Liver (tissue), 3 donors: ENCODE results near the gene CUEDC1.

Experiments
- GABPA ChIP-seq, 2 donors: IDR thresholded peaks in 1 of 2; conservative IDR thresholded peaks in 1 of 2; 2 replicates each; pipeline ENCODE4 v1.6.1; 2016; ENCODE audit warnings: antibody characterized with exemption in 2 of 2, mild to moderate bottlenecking in 1 of 2, moderate library complexity in 1 of 2
- JUND ChIP-seq, 2 donors: IDR thresholded peaks; 2 replicates each; pipeline ENCODE4 v1.6.1; 2016; ENCODE audit warnings: antibody characterized with exemption in 2 of 2
- MAX ChIP-seq: IDR thresholded peaks from 2 replicates; pipeline ENCODE4 v1.6.1; 2016; ENCODE audit warnings: antibody characterized with exemption
- TAF1 ChIP-seq: conservative IDR thresholded peaks from 2 replicates; pipeline ENCODE4 v1.6.1; 2016; ENCODE audit warnings: antibody characterized with exemption, mild to moderate bottlenecking
- YY1 ChIP-seq: IDR thresholded peaks from 2 replicates; pipeline ENCODE4 v1.6.1; 2016; ENCODE audit warnings: antibody characterized with exemption, mild to moderate bottlenecking
- TF ChIP-seq, protein P1 (sequence below): fragments of 150-350 bp; IDR thresholded peaks from 2 replicates; pipeline ENCODE4 v1.5.1; 2017; ENCODE audit warnings: improper control_type of control experiment, low read depth, low read length; ENCODE audit not compliant: missing input control
- TF ChIP-seq, protein P2 (sequence below): IDR thresholded peaks from 2 replicates; pipeline ENCODE4 v1.6.1; 2016; ENCODE audit warnings: antibody characterized with exemption
- donor health status: healthy.
- donor health status: healthy.

DNA sequence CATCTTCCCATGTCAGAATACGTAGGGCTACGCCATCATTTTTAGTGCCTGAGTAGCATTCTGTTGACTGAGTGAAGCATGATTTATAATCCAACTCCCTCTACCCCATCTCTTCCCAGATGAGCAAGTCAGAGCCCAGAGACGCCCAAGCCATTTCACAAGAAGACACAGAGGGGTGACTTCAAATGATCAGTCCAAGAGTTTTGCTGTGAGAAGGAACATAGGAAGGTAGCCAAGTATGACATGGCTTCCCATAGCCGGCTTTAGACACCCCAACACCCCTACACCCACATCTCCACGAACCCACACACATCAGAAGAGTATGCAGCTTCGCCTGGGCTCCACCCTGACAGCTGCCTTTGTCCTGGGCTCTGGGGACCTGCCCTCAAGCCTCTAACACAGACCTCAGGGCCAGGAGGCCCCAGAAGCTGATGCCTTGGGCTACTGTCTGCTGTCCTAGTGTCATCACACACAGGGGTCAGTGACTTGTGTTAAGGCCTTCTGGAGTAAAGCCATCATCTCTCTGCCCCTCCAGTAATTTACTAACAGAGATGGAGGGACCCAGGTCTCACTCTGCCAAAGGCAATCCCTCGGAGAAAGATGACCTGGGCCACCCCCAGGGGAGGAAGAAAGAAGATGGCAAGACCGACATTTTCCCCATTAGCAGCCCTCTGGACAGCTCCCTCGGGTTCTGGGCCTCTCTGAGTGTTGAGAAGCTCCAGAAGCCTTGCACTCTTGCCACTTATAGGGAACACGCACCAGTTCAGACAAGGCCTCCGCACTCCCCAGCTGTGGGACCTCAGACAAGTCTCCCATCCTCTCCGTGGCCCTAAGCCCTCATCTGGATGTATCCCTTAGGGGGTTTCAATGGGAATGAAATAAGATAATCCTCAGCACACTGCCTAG is 66.6 kb downstream of the CUEDC1 start:
- TF ChIP-seq, protein P1, sequence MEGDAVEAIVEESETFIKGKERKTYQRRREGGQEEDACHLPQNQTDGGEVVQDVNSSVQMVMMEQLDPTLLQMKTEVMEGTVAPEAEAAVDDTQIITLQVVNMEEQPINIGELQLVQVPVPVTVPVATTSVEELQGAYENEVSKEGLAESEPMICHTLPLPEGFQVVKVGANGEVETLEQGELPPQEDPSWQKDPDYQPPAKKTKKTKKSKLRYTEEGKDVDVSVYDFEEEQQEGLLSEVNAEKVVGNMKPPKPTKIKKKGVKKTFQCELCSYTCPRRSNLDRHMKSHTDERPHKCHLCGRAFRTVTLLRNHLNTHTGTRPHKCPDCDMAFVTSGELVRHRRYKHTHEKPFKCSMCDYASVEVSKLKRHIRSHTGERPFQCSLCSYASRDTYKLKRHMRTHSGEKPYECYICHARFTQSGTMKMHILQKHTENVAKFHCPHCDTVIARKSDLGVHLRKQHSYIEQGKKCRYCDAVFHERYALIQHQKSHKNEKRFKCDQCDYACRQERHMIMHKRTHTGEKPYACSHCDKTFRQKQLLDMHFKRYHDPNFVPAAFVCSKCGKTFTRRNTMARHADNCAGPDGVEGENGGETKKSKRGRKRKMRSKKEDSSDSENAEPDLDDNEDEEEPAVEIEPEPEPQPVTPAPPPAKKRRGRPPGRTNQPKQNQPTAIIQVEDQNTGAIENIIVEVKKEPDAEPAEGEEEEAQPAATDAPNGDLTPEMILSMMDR = no peak
- TF ChIP-seq MAX (no peak), TAF1 (no peak), JUND (IDR thresholded peaks at IDR 0.05) (no peak), GABPA (IDR thresholded peaks at IDR 0.05 in 1 of 2, conservative IDR thresholded peaks at IDR 0.05 in 1 of 2) (no peak), YY1 (no peak)
- TF ChIP-seq, protein P2, sequence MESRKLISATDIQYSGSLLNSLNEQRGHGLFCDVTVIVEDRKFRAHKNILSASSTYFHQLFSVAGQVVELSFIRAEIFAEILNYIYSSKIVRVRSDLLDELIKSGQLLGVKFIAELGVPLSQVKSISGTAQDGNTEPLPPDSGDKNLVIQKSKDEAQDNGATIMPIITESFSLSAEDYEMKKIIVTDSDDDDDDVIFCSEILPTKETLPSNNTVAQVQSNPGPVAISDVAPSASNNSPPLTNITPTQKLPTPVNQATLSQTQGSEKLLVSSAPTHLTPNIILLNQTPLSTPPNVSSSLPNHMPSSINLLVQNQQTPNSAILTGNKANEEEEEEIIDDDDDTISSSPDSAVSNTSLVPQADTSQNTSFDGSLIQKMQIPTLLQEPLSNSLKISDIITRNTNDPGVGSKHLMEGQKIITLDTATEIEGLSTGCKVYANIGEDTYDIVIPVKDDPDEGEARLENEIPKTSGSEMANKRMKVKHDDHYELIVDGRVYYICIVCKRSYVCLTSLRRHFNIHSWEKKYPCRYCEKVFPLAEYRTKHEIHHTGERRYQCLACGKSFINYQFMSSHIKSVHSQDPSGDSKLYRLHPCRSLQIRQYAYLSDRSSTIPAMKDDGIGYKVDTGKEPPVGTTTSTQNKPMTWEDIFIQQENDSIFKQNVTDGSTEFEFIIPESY = no peak
